MM.1S (cell line): ENCODE results near the gene DUOXA2.

ENCODE experiments used
- DNase-seq: peaks from one replicate; pipeline ENCODE4 v3.0.0-alpha.2; 2015
- H2AFZ ChIP-seq: fragments of 300-600 bp; sonication (generic); 2 replicates; pipeline ENCODE4 v1.6.0; 2016; ENCODE audit warnings: antibody characterized with exemption, low read length
- H3F3A ChIP-seq: fragments of 300-600 bp; sonication (generic); 2 replicates; pipeline ENCODE4 v1.6.1; 2016; ENCODE audit warnings: mild to moderate bottlenecking, antibody characterized with exemption, low read length, moderate library complexity, mixed read lengths; ENCODE audit not compliant: insufficient read depth
- H3K27ac ChIP-seq: fragments of 300-600 bp; sonication (generic); 2 replicates; pipeline ENCODE4 v1.5.1; 2016; ENCODE audit warnings: mild to moderate bottlenecking, low read length
- H3K27me3 ChIP-seq: fragments of 300-600 bp; sonication (generic); replicated peaks from 2 replicates; pipeline ENCODE4 v1.6.0; 2016; ENCODE audit warnings: low read length; ENCODE audit not compliant: insufficient read depth
- H3K36me3 ChIP-seq: fragments of 300-600 bp; sonication (generic); replicated peaks from 2 replicates; pipeline ENCODE4 v1.6.1; 2016; ENCODE audit warnings: mild to moderate bottlenecking, low read length, mixed read lengths; ENCODE audit not compliant: insufficient read depth
- H3K4me1 ChIP-seq: fragments of 300-600 bp; sonication (generic); 2 replicates; pipeline ENCODE4 v1.6.1; 2016; ENCODE audit warnings: low read length, mixed read lengths
- H3K4me2 ChIP-seq: fragments of 300-600 bp; sonication (generic); 2 replicates; pipeline ENCODE4 v1.6.0; 2016; ENCODE audit warnings: low read depth, low read length
- H3K4me3 ChIP-seq: fragments of 300-600 bp; sonication (generic); 2 replicates; pipeline ENCODE4 v1.5.1; 2016; ENCODE audit warnings: low read length, mixed read lengths
- H3K79me2 ChIP-seq: fragments of 300-600 bp; sonication (generic); 2 replicates; pipeline ENCODE4 v1.6.1; 2016; ENCODE audit warnings: mixed run types, low read length, mixed read lengths
- H3K9ac ChIP-seq: fragments of 300-600 bp; sonication (generic); 2 replicates; pipeline ENCODE4 v1.6.1; 2016; ENCODE audit warnings: low read length, mixed read lengths
- H3K9me2 ChIP-seq: fragments of 300-600 bp; sonication (generic); replicated peaks from 2 replicates; pipeline ENCODE4 v1.6.1; 2016; ENCODE audit warnings: mild to moderate bottlenecking, low read length, mixed read lengths; ENCODE audit not compliant: insufficient read depth
- H3K9me3 ChIP-seq: fragments of 300-600 bp; sonication (generic); replicated peaks from 2 replicates; pipeline ENCODE4 v1.6.1; 2016; ENCODE audit warnings: mild to moderate bottlenecking, low read length, mixed read lengths; ENCODE audit not compliant: insufficient read depth
- H4K20me1 ChIP-seq: fragments of 300-600 bp; sonication (generic); 2 replicates; pipeline ENCODE4 v1.6.1; 2016; ENCODE audit warnings: mild to moderate bottlenecking, low read length, moderate library complexity, mixed read lengths; ENCODE audit not compliant: insufficient read depth
- CTCF ChIP-seq: fragments of 300-600 bp; sonication (generic); IDR thresholded peaks from 2 replicates; pipeline ENCODE4 v1.5.1; 2016; ENCODE audit warnings: antibody characterized with exemption, low read length, mixed read lengths
- EZH2 ChIP-seq: fragments of 300-600 bp; sonication (generic); optimal IDR thresholded peaks from 2 replicates; pipeline ENCODE3; 2017; ENCODE audit warnings: low read depth, mild to moderate bottlenecking, antibody characterized with exemption, low read length, mixed read lengths
- EZH2phosphoT487 ChIP-seq: fragments of 300-600 bp; sonication (generic); IDR thresholded peaks from 2 replicates; pipeline ENCODE4 v1.6.1; 2018; ENCODE audit warnings: antibody characterized with exemption, low read length

The DUOXA2 gene

DNA sequence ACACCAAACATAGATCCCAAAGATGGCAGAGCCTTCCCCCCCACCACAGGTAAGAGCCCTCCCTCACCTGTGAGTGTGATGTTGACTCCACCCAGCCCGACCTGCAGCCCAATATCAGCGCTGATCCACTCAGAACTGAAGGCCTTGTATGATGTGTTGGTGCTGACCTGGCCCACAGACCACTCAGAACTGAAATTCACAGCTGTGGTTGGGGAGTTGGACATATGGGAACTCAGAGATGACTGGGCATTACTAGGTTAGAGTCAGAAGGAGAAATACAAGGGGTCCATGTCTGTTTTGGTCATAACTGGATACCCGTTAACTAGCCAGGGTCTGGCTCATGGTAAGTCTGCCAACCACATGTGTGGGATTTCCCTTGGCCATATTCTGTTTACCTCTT lies 6.9 kb downstream of the DUOXA2 start:
- Histone ChIP-seq H3K36me3 (no peaks in the 10 kb centered on the region), H3K4me3 (no peak overlapping the region), H3K4me1 (no peaks in the 10 kb centered on the region), H3K27ac (no peak overlapping the region), H3K27me3 (peaks cover 30% of the 10 kb centered on the region), H3F3A (no peaks in the 10 kb centered on the region), H3K9me3 (no peaks in the 10 kb centered on the region), H4K20me1 (no peaks in the 10 kb centered on the region), H3K79me2 (no peaks in the 10 kb centered on the region), H3K9me2 (no peaks in the 10 kb centered on the region), H2AFZ (no peak overlapping the region), H3K9ac (no peak overlapping the region), H3K4me2 (no peak overlapping the region)
- TF ChIP-seq EZH2phosphoT487 (no peak), EZH2 (no peak), CTCF (no peak)
- no peak for DNase-seq

GRCh38 chr15:45121706-45122417 lies 7.7 kb downstream of the DUOXA2 start:
- no peak overlapping the region for H3K4me3 ChIP-seq
- H3K4me2 ChIP-seq: no peak overlapping the region
- H3F3A ChIP-seq: no peaks in the 10 kb centered on the region
- no peak overlapping the region for H3K9ac ChIP-seq
- TF ChIP-seq EZH2phosphoT487: no peak
- no peak for TF ChIP-seq EZH2
- no peak for TF ChIP-seq CTCF
- no peak for DNase-seq
- peaks cover 25% of the 10 kb centered on the region for H3K27me3 ChIP-seq
- no peaks in the 10 kb centered on the region for H3K4me1 ChIP-seq
- no peak overlapping the region for H3K27ac ChIP-seq
- H2AFZ ChIP-seq: no peak overlapping the region
- no peaks in the 10 kb centered on the region for H3K79me2 ChIP-seq
- H3K9me3 ChIP-seq: no peaks in the 10 kb centered on the region
- no peaks in the 10 kb centered on the region for H3K36me3 ChIP-seq
- H4K20me1 ChIP-seq: no peaks in the 10 kb centered on the region
- H3K9me2 ChIP-seq: no peaks in the 10 kb centered on the region

DNA sequence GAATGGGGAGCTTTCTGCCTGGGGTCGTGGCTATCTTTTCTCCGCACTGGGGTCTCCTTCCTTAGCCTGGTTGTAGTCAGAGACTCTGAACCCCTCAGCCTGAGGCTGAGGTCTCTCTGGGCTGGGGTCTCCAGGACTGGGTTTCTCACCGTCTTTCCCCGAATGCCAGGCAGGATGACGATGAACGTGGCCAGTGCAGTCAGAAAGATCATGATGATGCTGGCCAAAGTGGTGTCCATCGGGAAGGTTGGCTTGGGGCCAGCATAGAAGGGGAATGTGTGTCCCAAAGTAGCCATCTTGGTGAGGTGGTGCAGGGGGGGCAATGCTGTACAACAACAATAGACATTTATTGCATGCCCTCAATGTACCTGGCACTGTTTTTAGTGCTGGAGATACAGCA lies 8.6 kb downstream of the DUOXA2 start:
- no peak overlapping the region for H3K4me3 ChIP-seq
- no peaks in the 10 kb centered on the region for H3K4me1 ChIP-seq
- peaks cover 16% of the 10 kb centered on the region; the same call in 1 of the 2 replicates for H3K27me3 ChIP-seq
- no peaks in the 10 kb centered on the region for H3K79me2 ChIP-seq
- H4K20me1 ChIP-seq: no peaks in the 10 kb centered on the region
- H3K36me3 ChIP-seq: no peaks in the 10 kb centered on the region
- TF ChIP-seq CTCF (no peak), EZH2 (no peak), EZH2phosphoT487 (no peak)
- no peak overlapping the region for H3K4me2 ChIP-seq
- no peak for DNase-seq
- no peaks in the 10 kb centered on the region for H3F3A ChIP-seq
- no peak overlapping the region for H2AFZ ChIP-seq
- no peak overlapping the region for H3K9ac ChIP-seq
- no peak overlapping the region for H3K27ac ChIP-seq
- no peaks in the 10 kb centered on the region for H3K9me2 ChIP-seq
- no peaks in the 10 kb centered on the region for H3K9me3 ChIP-seq
